HG02798 (cell line): ENCODE measurements around the gene GAREM2.
"Not testable (repeated sequence)": the region's sequence is repeated elsewhere in the genome, so short reads cannot be mapped to it uniquely, and the experiment has no call there.

Source experiments
- ATAC-seq: cut with Tn5 transposase; IDR thresholded peaks from one replicate; pipeline ENCODE4 v1.9.1; 2021; ENCODE audit warnings: mild to moderate bottlenecking; ENCODE audit not compliant: unreplicated experiment, poor library complexity

GAREM2 gene

DNA sequence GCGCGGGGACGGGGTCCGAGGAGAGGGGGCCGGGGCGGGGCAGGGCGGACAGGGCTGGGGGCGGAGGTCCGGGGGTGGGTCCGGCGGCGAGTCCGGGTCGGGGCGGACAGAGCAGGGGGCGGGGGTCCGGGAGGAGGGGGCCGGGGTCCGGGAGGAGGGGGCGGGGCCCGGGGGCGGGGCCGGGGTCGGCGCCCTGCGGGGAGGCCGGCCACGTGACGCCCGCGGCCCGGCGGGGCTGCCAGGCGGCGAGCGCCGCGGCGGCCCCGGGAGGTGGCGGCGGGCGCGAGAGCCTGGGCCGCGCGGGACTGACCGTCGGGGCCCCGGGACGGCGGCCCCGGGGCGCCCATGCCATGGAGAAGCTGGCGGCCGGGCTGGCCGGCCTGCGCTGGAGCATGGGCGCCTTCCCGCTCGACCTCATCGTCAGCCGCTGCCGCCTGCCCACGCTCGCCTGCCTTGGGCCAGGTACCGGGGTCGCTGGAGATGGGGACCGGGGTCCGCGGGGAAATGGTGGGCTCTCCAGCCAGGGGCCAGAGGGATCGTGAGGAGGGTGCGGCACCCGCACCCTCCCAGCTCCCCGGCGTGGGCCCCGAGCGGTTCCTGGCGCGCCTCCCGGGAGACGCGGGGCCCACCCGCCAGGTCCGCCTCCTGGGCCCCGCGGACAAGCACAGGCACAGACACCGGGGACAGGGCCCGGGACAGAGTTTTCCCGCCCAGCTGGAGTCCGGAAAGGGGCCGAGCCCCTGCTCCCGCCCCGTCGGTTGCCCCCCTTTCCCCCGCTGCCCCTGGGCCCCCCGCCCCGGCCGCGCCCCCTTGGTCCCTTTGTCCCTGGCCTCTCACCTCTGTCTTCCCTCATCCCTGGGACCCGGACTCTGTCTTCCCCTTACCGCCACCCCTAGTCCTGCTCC lies at the start of gene GAREM2:
GAREM2 (plus strand) TSS at position 218 of the 905 bp plus-strand sequence; CDS start at position 351, 133 bp downstream.
- no peak for ATAC-seq

DNA sequence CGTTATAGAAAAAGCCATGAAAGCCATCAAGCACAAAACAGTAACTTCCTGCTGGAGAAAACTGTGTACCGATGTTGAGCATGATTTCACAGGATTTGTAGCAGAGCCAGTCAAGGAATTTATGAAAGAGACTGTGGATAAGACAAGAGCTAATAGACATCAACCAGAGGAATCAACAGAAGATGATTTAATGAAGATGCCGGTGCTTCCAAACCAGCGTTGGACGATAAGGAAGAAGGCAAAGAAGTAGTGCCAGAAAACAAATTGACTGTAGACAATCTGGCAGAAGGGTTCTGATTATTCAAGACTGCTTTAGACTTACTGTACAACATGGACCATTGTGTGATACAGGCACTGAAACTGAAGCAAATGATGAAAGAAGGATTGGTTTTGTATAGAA lies 49.5 kb upstream of the GAREM2 start:
- ATAC-seq = no peak

DNA sequence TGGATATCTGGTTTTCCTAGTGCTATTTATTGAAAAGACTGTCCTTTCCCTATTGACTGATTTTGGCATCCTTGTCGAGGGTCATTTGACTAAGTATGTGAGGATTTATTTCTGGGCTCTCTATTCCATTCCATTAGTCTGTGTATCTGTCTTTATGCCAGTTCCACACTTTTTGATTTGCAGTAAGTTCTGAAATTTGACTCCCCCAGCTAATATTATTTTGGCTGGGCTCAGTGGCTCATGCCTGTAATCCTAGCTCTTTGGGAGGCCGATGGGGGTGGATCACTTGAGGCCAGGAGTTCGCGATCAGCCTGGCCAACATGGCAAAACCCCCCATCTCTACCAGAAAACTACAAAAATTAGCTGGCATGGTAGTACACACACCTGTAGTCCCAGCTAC lies 46.8 kb upstream of the GAREM2 start:
- no peak for ATAC-seq

DNA sequence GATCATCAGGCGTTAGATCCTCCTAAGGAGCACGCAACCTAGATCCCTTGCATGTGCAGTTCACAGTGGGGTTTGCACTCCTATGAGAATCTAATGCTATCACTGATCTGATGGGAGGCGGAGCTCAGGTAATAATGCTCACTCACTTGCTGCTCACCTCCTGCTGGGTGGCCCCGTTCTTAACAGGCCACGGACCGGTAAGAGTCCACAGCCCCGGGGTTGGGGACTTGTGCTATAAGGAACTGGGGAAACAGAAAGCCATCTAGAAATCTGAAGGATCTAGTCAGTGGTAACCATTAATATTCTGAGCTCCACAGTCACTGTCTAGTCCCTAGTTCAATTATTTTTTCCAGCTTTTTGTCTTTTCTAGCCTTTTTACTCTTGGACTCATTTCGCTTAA lies 44.7 kb upstream of the GAREM2 start:
- ATAC-seq = no peak

DNA sequence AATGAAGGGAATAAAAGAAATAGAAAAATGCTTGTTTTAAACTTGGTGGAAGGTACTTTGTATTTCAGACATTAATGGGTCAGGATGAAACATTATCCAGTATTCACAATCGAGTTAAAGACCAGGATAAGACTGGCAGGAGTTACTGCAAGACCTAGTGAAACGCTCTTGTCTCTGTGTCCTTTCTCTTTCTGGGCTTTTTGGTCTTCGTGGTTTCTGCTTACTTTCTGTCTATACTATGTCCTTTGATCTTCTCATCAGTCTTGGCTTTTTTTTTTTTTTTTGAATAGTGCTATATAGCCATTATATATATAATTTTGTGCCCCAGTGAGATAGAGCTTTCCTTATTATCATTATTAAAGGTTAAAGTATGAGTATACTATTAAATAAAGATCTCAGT lies 42.1 kb upstream of the GAREM2 start:
- ATAC-seq = no peak

DNA sequence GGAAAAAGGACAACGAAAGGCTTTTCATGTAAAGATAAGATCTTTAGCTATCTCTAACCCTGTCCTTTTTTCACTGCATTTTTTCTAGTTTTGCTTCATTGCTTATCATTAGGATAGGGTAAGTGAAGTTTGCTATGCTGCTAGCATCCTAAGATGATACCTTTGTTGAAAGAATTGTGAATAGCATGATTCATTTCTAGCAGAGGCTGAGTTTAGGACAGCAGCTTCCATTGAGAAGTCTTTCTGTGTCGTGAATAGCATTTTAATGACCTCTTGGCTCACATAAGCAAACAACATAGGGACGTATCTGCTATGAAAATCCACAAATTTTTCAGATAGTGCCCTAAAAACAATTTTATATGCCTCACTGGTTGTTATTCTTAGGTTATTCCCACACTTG lies 36.4 kb upstream of the GAREM2 start:
- ATAC-seq = no peak

DNA sequence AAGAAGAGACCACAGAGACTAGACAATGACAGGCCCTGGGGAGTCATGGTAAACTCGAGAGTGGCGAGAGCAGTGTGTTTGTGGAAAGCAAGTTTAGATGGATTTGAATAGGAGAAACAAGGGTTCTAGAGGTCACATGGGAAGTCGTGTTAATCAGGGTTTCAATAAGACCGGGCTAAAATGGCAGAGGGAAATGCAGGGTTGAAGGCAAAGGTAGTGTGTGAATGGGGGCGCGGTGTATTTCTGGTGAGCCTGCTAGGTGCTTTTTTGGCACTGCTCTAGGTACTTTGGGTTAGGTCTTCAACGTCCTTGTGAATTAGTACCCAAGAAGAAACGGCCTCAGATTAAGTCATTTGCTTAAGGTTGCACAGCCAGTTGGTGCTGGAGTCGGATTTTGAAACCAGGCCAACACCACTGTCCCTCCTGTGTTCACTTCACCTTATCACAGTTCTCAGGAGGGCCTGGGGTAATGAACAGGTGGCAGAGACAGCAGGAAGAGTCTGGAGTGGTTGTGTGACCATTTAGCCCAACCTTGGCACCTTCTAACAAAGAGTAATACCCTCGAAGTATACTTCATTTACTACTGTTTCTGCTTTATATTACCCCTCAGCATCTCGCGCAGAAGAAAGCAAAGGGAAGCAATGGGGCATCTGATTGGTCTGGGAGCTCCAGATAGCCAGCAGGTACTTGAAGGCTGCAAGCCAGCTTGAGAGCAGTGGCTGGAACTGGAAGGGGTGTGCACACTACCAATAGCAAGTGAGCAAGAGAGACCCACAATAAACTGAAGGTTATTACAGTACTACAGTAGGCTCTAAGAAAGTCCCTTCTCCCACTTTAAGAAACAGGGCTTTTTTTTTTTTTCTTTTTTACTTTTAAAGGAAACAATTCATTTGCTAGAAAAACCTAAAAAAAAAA lies 33.4 kb upstream of the GAREM2 start:
- no peak for ATAC-seq

DNA sequence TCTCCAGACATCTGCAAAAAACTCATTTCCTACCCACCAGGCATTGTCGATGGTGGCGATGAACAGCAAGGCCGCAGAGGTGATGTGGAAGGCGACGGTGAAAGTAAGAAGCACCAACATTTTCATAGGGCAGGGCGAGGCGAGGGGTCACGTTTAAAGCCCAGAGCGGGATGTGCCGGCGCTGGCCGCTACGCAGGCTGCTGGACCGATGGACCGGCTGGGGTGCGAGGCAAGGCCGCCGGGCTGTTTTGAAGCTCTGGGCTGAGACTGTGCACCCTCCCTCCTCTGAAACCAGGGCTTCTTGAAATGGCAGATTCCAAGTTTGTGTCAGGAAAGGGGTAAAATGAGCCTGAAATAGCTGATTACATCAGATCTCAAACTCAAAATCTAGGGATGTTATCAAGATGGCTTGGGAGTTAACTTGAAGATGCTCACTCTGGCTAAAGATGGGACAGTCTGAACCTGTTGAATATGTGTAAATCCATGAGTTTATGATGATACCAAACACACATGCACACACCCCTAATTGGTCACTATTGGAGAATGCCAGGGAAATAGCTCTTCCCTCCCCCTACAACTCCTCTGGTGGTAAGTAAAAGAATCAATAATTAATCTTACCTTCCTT lies 31.6 kb upstream of the GAREM2 start:
- ATAC-seq = no peak

DNA sequence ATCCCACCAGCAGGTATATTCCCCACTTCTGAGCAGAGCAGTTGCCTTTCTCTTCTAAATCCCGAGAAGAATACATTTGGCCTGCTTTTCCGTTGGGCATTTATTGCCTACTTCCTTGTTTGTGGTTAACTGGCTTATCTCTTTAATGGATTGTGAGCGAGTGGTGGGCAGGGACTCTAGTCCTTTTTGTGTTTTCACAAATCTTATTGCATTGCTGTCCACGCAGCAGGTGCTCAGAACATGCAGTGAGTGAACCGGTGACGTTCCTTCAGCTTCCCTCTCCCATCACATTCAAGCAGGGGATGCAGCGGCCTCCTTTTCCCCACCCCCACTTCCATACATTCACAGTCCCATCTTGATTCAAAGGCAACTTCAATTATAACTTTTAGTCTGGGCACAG lies 28.9 kb upstream of the GAREM2 start:
- no peak for ATAC-seq

DNA sequence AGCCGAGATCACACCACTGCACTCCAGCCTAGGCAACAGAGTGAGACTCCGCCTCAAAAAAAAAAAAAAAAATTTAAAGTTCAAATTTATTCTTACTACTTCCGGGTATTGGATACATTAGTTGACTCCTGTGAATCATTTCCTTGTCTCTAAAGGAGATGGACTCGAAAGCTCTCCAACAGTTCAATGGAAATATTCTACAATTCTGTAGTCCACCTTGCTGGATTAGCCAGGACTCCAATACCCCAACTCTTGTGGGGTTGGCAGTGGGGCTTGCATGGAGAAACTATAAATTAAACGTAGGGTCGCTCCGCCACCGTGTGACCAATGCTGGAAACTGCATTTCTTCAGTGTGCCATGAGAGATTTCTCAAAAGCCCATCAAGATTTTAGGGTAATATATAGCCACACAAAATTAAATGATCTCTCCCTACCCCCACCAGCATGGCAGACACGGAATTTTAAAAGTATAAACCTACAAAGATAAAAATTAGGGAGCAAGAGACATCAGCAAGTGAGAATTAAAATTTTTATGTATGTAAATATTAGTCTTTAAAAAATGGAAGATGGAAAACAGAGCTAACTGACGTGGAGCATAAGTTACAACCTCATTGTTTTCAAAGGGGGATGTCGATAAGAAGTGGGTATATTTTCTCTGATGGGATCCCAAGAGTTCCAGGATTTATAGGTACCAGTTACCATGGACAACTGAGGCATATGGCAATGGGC lies 27.8 kb upstream of the GAREM2 start:
- no peak for ATAC-seq

DNA sequence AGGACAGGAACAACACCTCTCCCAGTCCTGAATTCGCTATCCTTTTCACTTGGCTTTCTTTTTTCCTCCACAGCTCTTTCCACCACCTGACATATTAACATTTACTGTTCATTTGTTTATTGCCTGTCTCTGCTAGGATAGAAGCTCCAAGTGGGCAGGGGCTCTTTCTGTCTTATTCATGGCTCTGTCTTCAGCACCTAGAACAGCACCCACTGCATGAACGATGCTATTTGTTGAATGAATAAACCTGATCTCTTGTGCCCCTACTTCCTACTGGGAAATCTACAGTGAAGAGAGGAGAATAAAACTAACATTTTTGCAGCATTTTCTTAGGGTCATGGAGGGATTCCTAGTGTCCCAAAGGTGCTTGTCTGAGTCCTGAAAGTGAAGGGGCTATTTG lies 24.4 kb upstream of the GAREM2 start:
- ATAC-seq = no peak

DNA sequence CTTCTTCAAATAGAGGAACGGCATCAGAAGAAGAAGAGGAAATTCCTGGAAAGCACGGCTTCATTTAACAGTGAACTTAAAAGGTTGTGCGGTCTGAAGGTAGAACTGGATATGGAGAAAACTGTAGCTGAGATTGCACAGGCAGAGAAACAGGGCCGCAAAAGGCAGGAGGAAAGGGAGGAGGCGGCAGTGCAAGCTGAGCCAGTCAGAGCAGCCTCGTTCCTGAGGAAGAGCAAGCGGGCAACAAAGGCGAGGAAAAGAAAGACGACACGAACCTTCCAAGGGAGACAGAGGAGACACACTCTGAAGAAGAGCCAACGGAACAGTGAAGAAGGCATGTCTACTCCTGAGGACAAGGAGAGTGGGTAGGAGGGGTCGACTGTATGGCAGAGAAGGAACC lies 22.6 kb upstream of the GAREM2 start:
- no peak for ATAC-seq

DNA sequence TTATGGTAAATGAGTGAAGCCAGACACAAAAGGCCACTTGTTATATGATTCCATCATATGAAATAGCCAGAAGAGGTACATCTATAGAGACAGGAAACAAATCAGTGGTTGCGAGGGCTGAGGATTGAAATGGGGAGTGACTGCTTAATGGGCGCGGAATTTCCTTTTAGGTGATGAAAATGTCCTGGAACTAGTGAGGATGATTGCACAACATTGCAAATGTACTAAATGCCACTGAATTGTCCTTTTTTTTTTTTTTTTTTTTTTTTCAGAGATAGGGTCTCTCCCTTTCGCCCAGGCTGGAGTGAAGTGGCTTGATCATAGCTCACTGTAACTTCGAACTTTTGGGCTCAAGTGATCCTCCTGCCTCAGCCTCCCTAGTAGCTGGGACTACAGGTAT lies 15.3 kb upstream of the GAREM2 start:
- ATAC-seq = no peak

DNA sequence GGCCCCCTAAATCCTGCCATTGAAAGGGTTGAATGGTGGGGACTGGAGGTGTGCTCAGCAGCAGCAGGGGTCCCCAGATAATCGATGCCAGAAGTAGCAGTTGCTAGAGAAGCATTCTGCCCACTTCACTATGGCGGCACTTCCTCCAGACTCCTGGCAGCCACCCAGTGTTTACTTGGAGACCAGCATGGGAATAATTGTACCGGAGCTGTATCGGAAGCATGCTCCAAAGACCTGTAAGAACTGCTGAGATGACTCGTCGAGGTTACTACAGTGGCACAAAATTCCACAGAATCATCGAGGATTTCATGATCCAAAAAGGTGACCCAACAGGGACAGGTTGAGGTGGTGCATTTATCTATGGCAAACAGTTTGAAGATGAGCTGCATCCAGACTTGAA lies 11.0 kb upstream of the GAREM2 start:
- ATAC-seq = no peak

DNA sequence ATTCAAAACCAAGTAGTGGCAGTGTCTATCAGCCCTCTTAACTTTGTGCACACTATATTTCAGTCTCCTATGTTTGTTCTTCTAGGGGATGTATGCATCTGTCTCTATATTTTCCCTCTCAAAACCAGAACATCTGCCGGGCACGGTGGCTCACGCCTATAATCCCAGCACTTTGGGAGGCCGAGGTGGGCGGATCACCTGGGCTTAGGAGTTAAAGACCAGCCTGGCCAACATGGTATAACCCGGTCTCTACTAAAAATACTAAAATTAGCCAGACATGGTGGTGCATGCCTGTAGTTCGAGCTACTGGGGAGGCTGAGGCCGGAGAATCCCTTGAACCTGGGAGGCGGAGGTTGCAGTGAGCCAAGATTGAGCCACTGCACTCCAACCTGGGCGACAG lies 9.9 kb upstream of the GAREM2 start:
- ATAC-seq = no peak

DNA sequence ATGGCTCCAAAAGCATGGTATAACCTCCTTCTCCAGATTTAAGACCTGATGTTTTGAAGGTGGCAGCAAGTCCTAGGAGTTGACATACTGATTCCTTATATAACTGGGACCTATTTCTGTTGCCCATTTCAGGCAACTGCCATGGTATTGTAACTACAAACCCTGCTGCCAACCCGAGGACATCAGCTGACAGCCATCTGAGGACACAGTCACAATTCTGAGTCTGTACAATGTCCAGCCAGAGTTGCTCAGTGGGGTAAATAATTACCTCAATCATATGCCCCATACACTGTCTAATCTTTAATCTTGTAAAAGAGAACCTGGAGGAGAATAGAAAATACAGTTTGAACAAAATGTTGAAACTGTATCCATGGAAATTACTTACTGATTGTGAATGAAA lies 8.7 kb upstream of the GAREM2 start:
- ATAC-seq = no peak

DNA sequence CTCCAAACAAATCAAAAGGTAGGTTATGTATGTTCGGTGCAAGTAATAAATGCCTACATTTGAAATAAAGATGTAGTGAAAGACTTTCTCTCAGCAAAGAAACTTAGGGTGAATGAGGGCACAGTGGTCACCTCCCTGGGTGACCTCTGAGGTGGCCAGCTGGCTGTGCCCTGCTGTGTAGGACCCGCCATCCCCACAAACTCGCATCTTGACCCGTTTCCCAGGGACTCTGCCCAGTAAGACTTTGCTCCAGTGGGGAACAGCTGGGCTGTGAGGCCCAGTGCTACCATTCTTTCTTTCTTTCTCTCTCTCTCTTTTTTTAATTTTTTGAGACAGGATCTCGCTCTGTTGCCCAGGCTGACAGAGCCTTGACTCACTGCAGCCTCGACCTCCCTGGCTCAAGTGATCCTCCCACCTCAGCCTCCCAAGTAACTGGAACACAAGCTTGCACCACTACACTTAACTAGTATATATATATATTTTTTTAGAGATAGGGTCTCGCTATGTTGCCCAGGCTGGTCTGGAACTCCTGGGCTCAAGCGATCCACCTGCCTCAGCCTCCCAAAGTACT lies 8.2 kb upstream of the GAREM2 start:
- ATAC-seq = no peak

DNA sequence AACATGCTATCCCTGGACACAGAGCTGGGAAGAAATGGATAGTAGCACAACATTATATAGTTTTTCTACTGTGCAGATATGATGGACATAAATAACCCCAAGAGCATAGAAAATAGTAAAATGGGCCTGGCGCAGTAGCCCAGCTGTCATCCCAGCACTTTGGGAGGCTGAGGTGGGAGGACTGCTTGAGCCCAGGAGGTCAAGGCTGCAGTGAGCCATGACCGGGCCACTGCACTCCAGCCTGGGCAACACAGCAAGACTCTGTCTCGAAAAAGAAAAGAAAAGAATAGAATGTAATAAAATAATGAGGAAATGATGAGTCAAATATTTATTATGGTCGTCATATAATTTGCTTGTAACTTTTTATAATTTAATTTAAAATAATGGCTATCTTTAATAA lies 7.5 kb upstream of the GAREM2 start:
- ATAC-seq = no peak

DNA sequence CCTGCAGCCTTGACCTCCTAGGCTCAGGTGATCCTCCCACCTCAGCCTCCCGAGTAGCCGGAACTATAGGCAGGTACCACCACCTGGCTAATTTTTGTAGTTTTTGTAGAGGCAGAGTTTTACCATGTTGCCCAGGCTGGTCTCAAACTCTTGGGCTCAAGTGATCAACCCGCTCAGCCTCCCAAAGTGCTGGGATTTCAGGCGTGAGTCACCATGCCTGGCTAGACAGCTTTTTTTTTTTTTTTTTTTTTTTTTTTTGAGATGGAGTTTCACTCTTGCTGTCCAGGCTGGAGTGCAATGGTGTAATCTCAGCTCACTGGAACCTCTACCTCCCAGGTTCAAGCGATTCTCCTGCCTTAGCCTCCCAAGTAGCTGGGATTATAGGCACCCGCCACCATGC lies 6.3 kb upstream of the GAREM2 start:
- not testable (repeated sequence) for ATAC-seq

DNA sequence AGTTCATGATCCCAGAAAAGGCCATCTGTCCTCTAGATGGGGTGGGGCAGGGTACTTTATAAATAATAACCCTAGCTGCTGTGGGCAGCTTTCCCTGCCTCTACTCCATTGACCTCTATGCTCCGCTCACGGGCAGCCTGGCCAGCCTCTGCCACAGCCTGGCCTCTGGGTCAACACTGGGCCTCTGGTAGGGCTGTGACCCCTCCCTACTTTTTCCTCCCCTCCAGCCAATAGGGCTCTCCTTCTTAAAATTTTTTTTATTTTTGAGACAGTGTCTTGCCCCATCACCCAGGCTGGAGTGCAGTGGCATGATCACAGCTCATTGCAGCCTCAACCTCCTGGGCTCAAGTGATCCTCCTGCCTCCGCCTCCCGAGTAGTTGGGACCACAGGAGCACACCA lies 4.1 kb upstream of the GAREM2 start:
- ATAC-seq = no peak
